Measurements from ENCODE around the gene LRP1B.

Gene LRP1B

GRCh38 chr2:141522702-141523101 is 608.1 kb downstream of the LRP1B start:
- no peak for TF ChIP-seq CTCF (IDR thresholded peaks at IDR 0.05; ENCODE audit: low read depth, low read length)
- no peak for DNase-seq (ENCODE audit: extremely low read depth, low read depth)

GRCh38 chr2:141522048-141522447 is 608.8 kb downstream of the LRP1B start:
- TF ChIP-seq CTCF (IDR thresholded peaks at IDR 0.05; ENCODE audit: low read depth, low read length) = no peak
- DNase-seq (ENCODE audit: extremely low read depth, low read depth) = no peak

- TF ChIP-seq CTCF (IDR thresholded peaks at IDR 0.05; ENCODE audit: low read depth, low read length) = no peak
- DNase-seq (ENCODE audit: extremely low read depth, low read depth) = no peak
These were observed 610.9 kb downstream of the LRP1B start for GRCh38 chr2:141519906-141520305.

GRCh38 chr2:141517852-141518421 is 612.9 kb downstream of the LRP1B start:
- no peak for DNase-seq (ENCODE audit: extremely low read depth, low read depth)
- TF ChIP-seq CTCF (IDR thresholded peaks at IDR 0.05; ENCODE audit: low read depth, low read length) = no peak

GRCh38 chr2:141517180-141517851 is 613.5 kb downstream of the LRP1B start:
- no peak for DNase-seq (ENCODE audit: extremely low read depth, low read depth)
- TF ChIP-seq CTCF (IDR thresholded peaks at IDR 0.05; ENCODE audit: low read depth, low read length) = no peak

- no peak for TF ChIP-seq CTCF (IDR thresholded peaks at IDR 0.05; ENCODE audit: low read depth, low read length)
- DNase-seq (ENCODE audit: extremely low read depth, low read depth) = no peak
These were observed 614.9 kb downstream of the LRP1B start for GRCh38 chr2:141515931-141516330.

GRCh38 chr2:141513853-141514252 is 617.0 kb downstream of the LRP1B start:
- TF ChIP-seq CTCF (IDR thresholded peaks at IDR 0.05; ENCODE audit: low read depth, low read length) = no peak
- no peak for DNase-seq (ENCODE audit: extremely low read depth, low read depth)

All from AG09319 (cell line).